ENCODE results near the gene STMN1. TPM values are rescaled to one million over a fixed set of nuclear protein-coding genes. Genes with fewer than 3 reads are reported as not detected.

STMN1 gene
- total RNA-seq, 1 donor, result 85.9 TPM

GRCh38 chr1:25909040-25909439, 2.8 kb upstream of the STMN1 start:
- no peak for TF ChIP-seq CTCF (IDR thresholded peaks at IDR 0.05; ENCODE audit: insufficient read depth, low read depth, low read length)
- no peak overlapping the region for H3K4me3 ChIP-seq (ENCODE audit: low read depth, low read length)
- no peak for DNase-seq (ENCODE audit: low read depth)

GRCh38 chr1:25908161-25908560, 1.9 kb upstream of the STMN1 start:
- H3K4me3 ChIP-seq (ENCODE audit: low read depth, low read length), result no peak overlapping the region
- no peak for DNase-seq (ENCODE audit: low read depth)
- TF ChIP-seq CTCF (IDR thresholded peaks at IDR 0.05; ENCODE audit: insufficient read depth, low read depth, low read length), result no peak

GRCh38 chr1:25907601-25908000, 1.4 kb upstream of the STMN1 start:
- DNase-seq (ENCODE audit: low read depth), result no peak
- TF ChIP-seq CTCF (IDR thresholded peaks at IDR 0.05; ENCODE audit: insufficient read depth, low read depth, low read length), result no peak
- no peak overlapping the region for H3K4me3 ChIP-seq (ENCODE audit: low read depth, low read length)

GRCh38 chr1:25906644-25907300, 553 bp upstream of the STMN1 start:
- no peak for DNase-seq (ENCODE audit: low read depth)
- H3K4me3 ChIP-seq (ENCODE audit: low read depth, low read length), result peak overlapping the region; percentile 83
- no peak for TF ChIP-seq CTCF (IDR thresholded peaks at IDR 0.05; ENCODE audit: insufficient read depth, low read depth, low read length)

GRCh38 chr1:25904943-25905679, 1.1 kb downstream of the STMN1 start:
- H3K4me3 ChIP-seq (ENCODE audit: low read depth, low read length), result peak overlapping the region; percentile 83
- peak; percentile 5 for TF ChIP-seq CTCF (IDR thresholded peaks at IDR 0.05; ENCODE audit: insufficient read depth, low read depth, low read length)
- peak; percentile 87 for DNase-seq (ENCODE audit: low read depth)

- DNase-seq (ENCODE audit: low read depth), result no peak
- TF ChIP-seq CTCF (IDR thresholded peaks at IDR 0.05; ENCODE audit: insufficient read depth, low read depth, low read length), result no peak
- peak overlapping the region; percentile 83 for H3K4me3 ChIP-seq (ENCODE audit: low read depth, low read length)
These were observed 2.2 kb downstream of the STMN1 start for GRCh38 chr1:25903986-25904385.

Data from fibroblast of villous mesenchyme (primary cell).